ENCODE data around the gene NAPA. TPM values are rescaled to one million over a fixed set of nuclear protein-coding genes. Genes with fewer than 3 reads are reported as not detected.

The NAPA gene
- total RNA-seq, 4 donors from 2014 or later, result 95.9 to 134 (median 112) TPM

DNA sequence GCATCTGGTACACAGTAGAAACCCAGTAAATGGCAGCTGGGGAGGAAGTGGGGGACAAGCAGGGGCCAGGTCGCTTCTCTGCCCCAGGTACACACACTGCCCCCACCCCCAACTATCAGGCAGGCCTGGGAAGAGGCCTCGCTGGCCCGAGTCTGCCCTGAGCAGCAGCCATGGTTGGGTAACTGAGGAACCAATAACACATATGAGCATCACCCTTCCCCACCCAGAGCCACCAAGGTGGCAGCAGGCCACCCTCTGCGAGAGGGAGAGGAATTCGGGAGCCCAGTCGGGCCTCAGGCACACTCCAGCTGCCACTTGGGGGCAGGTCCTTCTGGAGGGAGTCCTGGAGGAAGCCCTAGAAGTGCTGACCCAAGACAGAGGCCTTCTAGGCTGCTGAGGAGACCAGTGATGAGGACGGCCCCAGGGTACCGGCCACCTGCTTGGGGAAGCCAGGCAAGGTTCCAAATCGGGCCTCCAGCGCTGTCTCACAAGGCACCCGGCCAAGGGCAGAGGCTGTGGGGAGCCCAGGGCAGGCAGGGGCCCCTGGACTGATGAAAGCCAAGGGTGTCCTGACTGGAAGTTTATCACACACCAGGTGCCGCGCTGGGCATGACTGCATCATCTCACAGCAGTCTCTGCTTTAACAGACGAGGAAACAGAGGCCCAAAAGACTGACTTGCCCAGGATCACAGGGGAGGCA, 16.9 kb downstream of the NAPA start:
- 80% methylated on average over 1 of the region's 14 CpGs; no CpG with 5 or more reads in 1 of the 2 donors for WGBS, 2 donors (ENCODE audit: low coverage in 1 of 2)
- TF ChIP-seq POLR2A (IDR thresholded peaks at IDR 0.05) (no peak), POLR2AphosphoS5 (IDR thresholded peaks at IDR 0.05) (no peak)
- Histone ChIP-seq H3K9me3 (no peaks in the 10 kb centered on the region), H3K4me3 (no peak overlapping the region), H3K27ac (no peak overlapping the region), H3K36me3 (peaks cover 0 to 96% of the 10 kb centered on the region in 2 donors), H3K27me3 (no peaks in the 10 kb centered on the region), H3K4me1 (peaks cover 0 to 24% (median 0%) of the 10 kb centered on the region in 3 donors)
- no peak for ATAC-seq

- no peak for ATAC-seq
Measured at GRCh38 chr19:47497050-47497766, 17.7 kb downstream of the NAPA start.

GRCh38 chr19:47495478-47496372, 19.1 kb downstream of the NAPA start:
- TF ChIP-seq POLR2AphosphoS5 (IDR thresholded peaks at IDR 0.05) (no peak), EP300 (IDR thresholded peaks at IDR 0.05) (no peak), CTCF (IDR thresholded peaks at IDR 0.05) (no peak), POLR2A (IDR thresholded peaks at IDR 0.05) (no peak)
- H3K27ac ChIP-seq, result no peak overlapping the region
- peaks cover 0 to 15% (median 0%) of the 10 kb centered on the region in 3 donors for H3K4me1 ChIP-seq
- ATAC-seq, result no peak
- no peak overlapping the region for H3K4me3 ChIP-seq
- H3K9me3 ChIP-seq, result no peaks in the 10 kb centered on the region
- H3K36me3 ChIP-seq, result peaks cover 0 to 97% of the 10 kb centered on the region in 2 donors
- no peaks in the 10 kb centered on the region for H3K27me3 ChIP-seq
- WGBS, 2 donors (ENCODE audit: low coverage in 1 of 2), result 74 to 80% methylated on average over 1 to 7 of the region's 17 CpGs

More at GRCh38 chr19:47497050-47497766, 17.7 kb downstream of the NAPA start:
- peaks cover 0 to 24% (median 0%) of the 10 kb centered on the region in 3 donors for H3K4me1 ChIP-seq
- no peaks in the 10 kb centered on the region for H3K27me3 ChIP-seq
- peaks cover 0 to 96% of the 10 kb centered on the region in 2 donors for H3K36me3 ChIP-seq
- WGBS, 2 donors (ENCODE audit: low coverage in 1 of 2), result 84 to 87% methylated on average over 3 to 6 of the region's 23 CpGs
- no peak overlapping the region for H3K27ac ChIP-seq
- TF ChIP-seq POLR2AphosphoS5 (IDR thresholded peaks at IDR 0.05) (no peak), POLR2A (IDR thresholded peaks at IDR 0.05) (no peak), CTCF (IDR thresholded peaks at IDR 0.05) (no peak), EP300 (IDR thresholded peaks at IDR 0.05) (no peak)
- H3K9me3 ChIP-seq, result no peaks in the 10 kb centered on the region
- H3K4me3 ChIP-seq, result no peak overlapping the region

DNA sequence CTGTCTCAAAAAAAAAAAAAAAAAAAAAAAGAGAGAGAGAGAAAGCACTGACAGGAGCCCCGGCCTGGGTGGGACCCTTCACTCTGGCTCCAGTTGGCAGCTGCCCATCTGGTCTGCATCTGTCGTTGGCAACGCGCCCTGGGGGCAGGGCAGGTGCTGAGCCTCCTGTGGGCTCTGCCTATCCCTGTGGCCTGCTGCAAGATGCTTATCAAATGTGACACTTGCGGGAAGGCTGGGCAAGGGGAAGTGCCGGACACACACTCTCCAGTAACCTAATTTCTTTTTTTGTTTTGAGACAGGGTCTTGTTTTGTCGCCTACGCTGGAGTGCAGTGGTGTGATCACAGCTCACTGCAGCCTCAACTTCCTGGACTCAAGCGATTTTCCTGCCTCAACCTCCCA, 20.1 kb downstream of the NAPA start:
- Histone ChIP-seq H3K4me1 (peaks cover 0 to 12% (median 0%) of the 10 kb centered on the region in 3 donors), H3K27ac (no peak overlapping the region), H3K4me3 (no peak overlapping the region), H3K27me3 (no peaks in the 10 kb centered on the region), H3K36me3 (peaks cover 0 to 96% of the 10 kb centered on the region in 2 donors), H3K9me3 (no peaks in the 10 kb centered on the region)
- ATAC-seq, result no peak
- WGBS, 2 donors (ENCODE audit: low coverage in 1 of 2), result 50 to 66% methylated on average over 9 of the region's 9 CpGs
- no peak for TF ChIP-seq CTCF (IDR thresholded peaks at IDR 0.05)
- TF ChIP-seq POLR2AphosphoS5 (IDR thresholded peaks at IDR 0.05), result no peak
- no peak for TF ChIP-seq POLR2A (IDR thresholded peaks at IDR 0.05)
- TF ChIP-seq EP300 (IDR thresholded peaks at IDR 0.05), result no peak

- peaks cover 0 to 96% of the 10 kb centered on the region in 2 donors for H3K36me3 ChIP-seq
- H3K4me3 ChIP-seq, result no peak overlapping the region
- no peaks in the 10 kb centered on the region for H3K9me3 ChIP-seq
- peaks cover 0 to 12% (median 0%) of the 10 kb centered on the region in 3 donors for H3K4me1 ChIP-seq
- no peak overlapping the region for H3K27ac ChIP-seq
- no peaks in the 10 kb centered on the region for H3K27me3 ChIP-seq
- 100% methylated on average over 1 of the region's 5 CpGs; no CpG with 5 or more reads in 1 of the 2 donors for WGBS, 2 donors (ENCODE audit: low coverage in 1 of 2)
- TF ChIP-seq POLR2AphosphoS5 (IDR thresholded peaks at IDR 0.05), result no peak
- no peak for TF ChIP-seq CTCF (IDR thresholded peaks at IDR 0.05)
- TF ChIP-seq POLR2A (IDR thresholded peaks at IDR 0.05), result no peak
- no peak for ATAC-seq
Measured at GRCh38 chr19:47494211-47494547, 20.7 kb downstream of the NAPA start.

Data from gastroesophageal sphincter (tissue), 4 donors.